Choroid plexus epithelial cell (primary cell): ENCODE data around the gene RSPH6A.
A peak's percentile ranks its signal among the peaks of the same experiment; 100 is the strongest.

Experiments
- DNase-seq: peaks from one replicate; pipeline ENCODE4 v3.0.0-alpha.2; 2010; ENCODE audit warnings: low read depth
- H3K4me3 ChIP-seq: 2 replicates; pipeline ENCODE4 v1.5.1; 2011; ENCODE audit warnings: low read depth, mild to moderate bottlenecking, control low read depth, low read length, moderate library complexity
- TF ChIP-seq, protein P1 (sequence below): conservative IDR thresholded peaks from 2 replicates; pipeline ENCODE4 v1.5.1; 2011; ENCODE audit warnings: low read depth, mild to moderate bottlenecking, control low read depth, inconsistent platforms, low read length, moderate library complexity

RSPH6A gene

DNA sequence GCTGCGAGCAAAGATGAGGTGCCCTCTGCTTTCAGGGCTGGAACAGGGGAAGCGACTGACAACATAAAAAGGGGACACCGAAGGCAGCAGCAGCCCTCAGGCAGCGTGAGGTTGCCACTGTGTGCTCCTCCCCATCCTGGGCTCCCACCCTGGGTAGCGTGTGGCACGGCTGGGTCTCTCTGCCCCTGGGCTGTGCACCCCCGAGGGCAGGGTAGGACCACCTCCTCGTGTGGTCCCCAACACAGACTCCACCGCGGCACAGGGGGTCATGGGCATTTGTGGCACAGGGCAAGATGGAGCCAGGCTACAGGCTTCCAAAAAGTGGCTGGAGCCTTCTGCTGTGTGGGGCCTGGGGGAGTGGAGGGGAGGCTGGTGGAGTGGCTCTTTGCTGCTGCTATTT lies 6.5 kb upstream of the RSPH6A start:
- no peak overlapping the region for H3K4me3 ChIP-seq
- TF ChIP-seq, protein P1, sequence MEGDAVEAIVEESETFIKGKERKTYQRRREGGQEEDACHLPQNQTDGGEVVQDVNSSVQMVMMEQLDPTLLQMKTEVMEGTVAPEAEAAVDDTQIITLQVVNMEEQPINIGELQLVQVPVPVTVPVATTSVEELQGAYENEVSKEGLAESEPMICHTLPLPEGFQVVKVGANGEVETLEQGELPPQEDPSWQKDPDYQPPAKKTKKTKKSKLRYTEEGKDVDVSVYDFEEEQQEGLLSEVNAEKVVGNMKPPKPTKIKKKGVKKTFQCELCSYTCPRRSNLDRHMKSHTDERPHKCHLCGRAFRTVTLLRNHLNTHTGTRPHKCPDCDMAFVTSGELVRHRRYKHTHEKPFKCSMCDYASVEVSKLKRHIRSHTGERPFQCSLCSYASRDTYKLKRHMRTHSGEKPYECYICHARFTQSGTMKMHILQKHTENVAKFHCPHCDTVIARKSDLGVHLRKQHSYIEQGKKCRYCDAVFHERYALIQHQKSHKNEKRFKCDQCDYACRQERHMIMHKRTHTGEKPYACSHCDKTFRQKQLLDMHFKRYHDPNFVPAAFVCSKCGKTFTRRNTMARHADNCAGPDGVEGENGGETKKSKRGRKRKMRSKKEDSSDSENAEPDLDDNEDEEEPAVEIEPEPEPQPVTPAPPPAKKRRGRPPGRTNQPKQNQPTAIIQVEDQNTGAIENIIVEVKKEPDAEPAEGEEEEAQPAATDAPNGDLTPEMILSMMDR, result no peak
- DNase-seq, result no peak

DNA sequence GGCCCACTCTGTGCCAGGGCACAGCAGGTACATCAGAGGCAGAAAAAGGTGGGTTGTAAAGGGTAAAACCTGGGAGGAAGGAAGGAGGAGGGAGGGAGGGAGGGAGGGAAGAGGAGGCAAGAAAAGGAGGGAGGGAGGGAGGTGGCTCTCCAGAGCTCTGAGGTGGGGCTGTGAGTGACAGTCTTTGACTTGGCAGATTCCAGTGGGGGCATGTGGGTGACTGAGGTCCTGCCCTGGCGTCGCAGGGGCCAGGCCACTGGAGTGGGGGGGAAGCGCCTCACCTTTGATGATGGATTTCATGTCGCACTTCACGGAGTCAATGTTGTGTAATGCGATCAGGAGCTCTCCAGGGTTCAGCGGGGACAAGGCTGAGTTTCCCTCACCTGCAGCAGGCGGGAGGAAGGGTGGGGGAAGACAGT lies 6.0 kb upstream of the RSPH6A start:
- TF ChIP-seq, protein P1, result no peak
- no peak for DNase-seq
- no peak overlapping the region for H3K4me3 ChIP-seq

DNA sequence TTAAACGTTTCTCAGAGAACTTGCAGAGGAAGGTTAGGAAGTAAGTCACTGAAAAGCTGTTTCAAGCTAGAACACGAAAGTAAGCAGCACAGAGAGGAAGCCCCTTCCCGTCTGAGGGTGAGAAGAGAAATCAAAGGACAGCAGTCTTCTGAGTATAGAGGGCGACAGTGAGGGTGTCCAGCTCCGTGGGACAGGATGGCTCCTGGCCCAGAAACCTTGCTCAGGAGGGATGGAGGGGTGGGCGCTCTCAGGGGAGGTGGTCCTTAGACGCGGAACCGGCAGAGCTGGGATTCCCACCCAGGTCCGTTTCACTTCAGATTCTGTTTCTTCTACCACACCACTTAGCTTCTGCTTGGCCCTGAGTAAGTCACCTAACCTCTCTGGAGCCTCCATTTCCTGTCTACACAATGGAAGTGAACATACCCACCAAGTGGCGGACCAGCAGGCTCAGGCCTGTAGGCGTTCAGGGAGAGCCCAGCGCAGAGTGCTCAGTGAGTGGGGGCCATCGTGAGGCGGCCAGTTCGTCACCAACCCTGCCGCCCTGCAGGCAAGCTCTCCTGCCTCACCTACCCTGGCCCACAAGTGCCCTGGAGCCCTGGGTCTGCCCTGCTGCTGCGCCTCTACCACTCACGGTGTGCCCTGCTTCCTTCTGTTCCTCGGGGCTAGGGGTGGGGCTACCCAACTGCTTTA lies 5.5 kb upstream of the RSPH6A start:
- TF ChIP-seq, protein P1, result peak; percentile 14
- no peak for DNase-seq

DNA sequence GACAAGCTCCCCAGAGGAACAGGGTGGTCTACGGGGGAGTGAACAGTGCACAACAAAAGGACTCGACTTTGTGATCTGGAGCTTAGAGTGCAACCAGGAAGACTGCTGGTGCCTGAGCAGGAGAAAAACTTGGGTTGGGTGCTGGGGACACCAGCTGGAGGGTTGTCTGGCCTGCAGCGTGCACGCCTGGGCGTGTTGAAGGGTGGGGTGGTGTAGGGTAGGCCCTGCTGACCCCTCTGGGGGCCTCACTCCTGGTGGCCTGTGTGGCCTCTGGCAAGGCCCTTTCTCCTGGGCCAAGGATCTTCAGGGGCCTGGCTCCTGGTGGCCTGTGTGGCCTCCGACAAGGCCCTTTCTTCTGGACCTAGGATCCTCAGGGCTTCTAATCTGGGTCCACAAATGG lies 4.7 kb upstream of the RSPH6A start:
- no peak for DNase-seq
- TF ChIP-seq, protein P1, result no peak
- H3K4me3 ChIP-seq, result no peak overlapping the region

More for the DNA sequence above, 5.5 kb upstream of the RSPH6A start:
- H3K4me3 ChIP-seq, result no peak overlapping the region

DNA sequence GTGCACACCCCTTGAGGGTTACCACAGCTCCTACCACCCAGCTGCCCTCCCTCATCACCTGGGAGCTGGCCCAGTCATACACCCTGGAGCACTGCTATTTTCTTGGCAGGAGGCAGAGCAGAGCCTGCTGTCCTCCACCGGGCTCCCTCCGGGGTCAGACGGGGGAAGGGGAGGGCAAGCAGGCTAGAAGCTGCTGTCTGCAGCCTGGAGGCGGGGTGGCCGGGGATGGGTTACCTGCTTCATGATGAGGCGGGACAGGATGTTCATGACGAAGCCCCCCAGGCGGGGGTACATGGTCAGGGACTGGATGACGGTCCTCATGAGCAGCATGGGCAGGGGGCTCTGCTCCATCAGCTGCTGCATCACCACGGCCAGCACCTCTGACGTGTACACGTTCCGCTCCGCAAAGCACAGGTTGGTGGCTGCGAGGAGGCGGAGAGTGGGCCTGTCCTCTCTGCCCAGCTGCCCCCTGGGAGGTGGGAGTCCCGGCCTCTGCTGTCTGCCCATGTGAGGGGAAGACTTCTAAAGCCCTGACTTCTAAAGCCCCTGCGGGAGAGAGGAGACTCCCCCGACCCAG lies 2.7 kb upstream of the RSPH6A start:
- no peak for DNase-seq
- TF ChIP-seq, protein P1, result no peak
- no peak overlapping the region for H3K4me3 ChIP-seq

DNA sequence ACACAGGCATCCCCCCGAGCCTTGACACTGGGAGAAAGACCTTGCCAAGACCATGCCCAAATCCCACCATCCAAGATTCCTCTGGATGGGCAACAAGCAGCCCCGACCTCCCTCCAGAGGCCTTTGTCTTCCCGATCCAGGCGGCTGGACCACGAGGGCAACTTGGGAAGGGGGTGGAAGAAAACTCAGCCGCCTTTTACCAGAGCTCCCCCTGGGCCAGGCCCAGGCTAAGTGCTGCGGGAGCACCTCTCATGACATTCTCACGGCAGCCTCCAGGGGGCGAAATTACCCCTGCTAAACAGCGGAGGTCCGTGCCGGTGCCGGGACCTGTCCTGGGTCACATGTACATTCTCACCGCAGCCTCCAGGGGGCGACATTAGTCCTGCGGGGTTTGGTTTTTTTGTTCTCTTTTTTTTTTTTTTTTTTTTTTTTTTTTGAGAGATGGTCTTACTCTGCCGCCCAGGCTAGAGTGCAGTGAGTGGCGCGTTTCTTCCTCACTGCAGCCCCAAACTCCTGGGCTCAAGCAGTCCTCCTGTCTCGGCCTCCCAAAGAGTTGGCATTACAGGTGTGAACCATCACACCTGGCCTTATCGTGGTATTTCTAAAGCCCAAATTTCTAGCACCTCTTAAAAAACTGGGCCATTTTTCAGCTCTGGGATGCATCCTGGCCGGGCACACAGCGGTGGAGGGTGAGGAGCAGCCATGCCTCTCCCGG lies 2.1 kb upstream of the RSPH6A start:
- TF ChIP-seq, protein P1, result peak; percentile 88
- DNase-seq, result peak; percentile 96

More for the DNA sequence above, 2.1 kb upstream of the RSPH6A start:
- H3K4me3 ChIP-seq, result no peak overlapping the region
